ENCODE measurements around the gene S100A2. TPM values are rescaled to one million over a fixed set of nuclear protein-coding genes. Genes with fewer than 3 reads are reported as not detected.

S100A2 gene
- total and polyA plus RNA-seq, 2 donors (not counting 3 experiments of a cell fraction or from before 2014, with no cell fraction given) = 4.0 to 4.3 TPM

DNA sequence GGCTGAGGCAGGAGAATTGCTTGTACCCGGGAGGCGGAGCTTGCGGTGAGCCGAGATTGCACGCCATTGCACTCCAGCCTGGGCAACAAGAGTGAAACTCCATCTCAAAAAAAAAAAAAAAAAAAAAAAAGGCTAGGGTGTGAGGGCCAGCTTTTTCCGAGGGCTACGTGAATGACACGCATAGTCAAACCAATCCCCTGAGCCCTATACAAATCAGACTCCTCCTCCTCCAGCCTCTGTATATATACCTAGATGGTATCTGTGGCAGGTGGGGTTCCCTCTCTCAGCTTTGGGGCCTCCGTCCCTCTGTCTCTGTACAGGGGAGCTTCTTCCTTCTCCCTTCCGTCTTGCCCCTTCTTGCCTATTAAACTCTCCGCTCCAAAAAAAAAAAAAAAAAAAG, 40.5 kb upstream of the S100A2 start:
- POLR2A ChIA-PET = interaction anchor here (0.6 to 4.9 kb wide), 8 partner anchors 8 to 370 kb away, joined by 3 to 28 read pairs (median 7); partner anchors contain the start of genes CHTOP and S100A14
- Histone ChIP-seq H4K20me1 (replicated peaks; ENCODE audit: control insufficient read depth, extremely low read depth, insufficient read depth, low read length) (no peaks in the 10 kb centered on the region), H3K27me3 (ENCODE audit: control insufficient read depth in 2 of 2, insufficient read depth in 2 of 2, low read length in 2 of 2) (no peaks in the 10 kb centered on the region), H2AFZ (ENCODE audit: low read depth, low read length) (no peak overlapping the region), H3K4me3 (replicated peaks in 1 of 3; ENCODE audit: insufficient read depth in 1 of 3, low read depth in 1 of 3, low read length in 3 of 3) (no peak overlapping the region), H3K9me3 (replicated peaks; ENCODE audit: control insufficient read depth, insufficient read depth, low read length) (no peaks in the 10 kb centered on the region), H3K36me3 (ENCODE audit: control insufficient read depth in 2 of 2, extremely low read depth in 1 of 2, insufficient read depth in 2 of 2, low read length in 2 of 2) (peaks cover 13% of the 10 kb centered on the region in 2 experiments), H3K9me1 (replicated peaks; ENCODE audit: control insufficient read depth, extremely low read depth, insufficient read depth, low read length) (no peaks in the 10 kb centered on the region), H3K9ac (replicated peaks; ENCODE audit: extremely low read depth, insufficient read depth, low read length) (peak overlapping the region; percentile 9), H3K79me2 (ENCODE audit: control insufficient read depth, insufficient read depth, low read length) (peaks cover 27% of the 10 kb centered on the region), H3K4me1 (ENCODE audit: control insufficient read depth, extremely low read depth, insufficient read depth, low read length) (peaks cover 39% of the 10 kb centered on the region), H3K27ac (ENCODE audit: insufficient read depth, low read depth, low read length) (no peak overlapping the region), H3K4me2 (ENCODE audit: insufficient read depth, low read length) (no peak overlapping the region)
- CTCF ChIA-PET = interaction anchor here (2.2 to 7.7 kb wide), 3 partner anchors 21 to 34 kb away, joined by 13 to 54 read pairs (median 42); partner anchors contain the start of genes CHTOP, S100A1 and S100A13
- dilution Hi-C loops (cut with MboI; ENCODE audit: extremely low pct_ligation_motif_present, low sequenced_read_pairs) (no loop called here), intact Hi-C loops (cut with micrococcal nuclease) (no loop called here)
- TF ChIP-seq, protein P1, sequence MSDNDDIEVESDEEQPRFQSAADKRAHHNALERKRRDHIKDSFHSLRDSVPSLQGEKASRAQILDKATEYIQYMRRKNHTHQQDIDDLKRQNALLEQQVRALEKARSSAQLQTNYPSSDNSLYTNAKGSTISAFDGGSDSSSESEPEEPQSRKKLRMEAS (IDR thresholded peaks at IDR 0.05; ENCODE audit: insufficient read depth, insufficient read length) = no peak
- TF ChIP-seq POLR2A (IDR thresholded peaks at IDR 0.05; ENCODE audit: low read depth, low read length) = no peak
- TF ChIP-seq, protein P2, sequence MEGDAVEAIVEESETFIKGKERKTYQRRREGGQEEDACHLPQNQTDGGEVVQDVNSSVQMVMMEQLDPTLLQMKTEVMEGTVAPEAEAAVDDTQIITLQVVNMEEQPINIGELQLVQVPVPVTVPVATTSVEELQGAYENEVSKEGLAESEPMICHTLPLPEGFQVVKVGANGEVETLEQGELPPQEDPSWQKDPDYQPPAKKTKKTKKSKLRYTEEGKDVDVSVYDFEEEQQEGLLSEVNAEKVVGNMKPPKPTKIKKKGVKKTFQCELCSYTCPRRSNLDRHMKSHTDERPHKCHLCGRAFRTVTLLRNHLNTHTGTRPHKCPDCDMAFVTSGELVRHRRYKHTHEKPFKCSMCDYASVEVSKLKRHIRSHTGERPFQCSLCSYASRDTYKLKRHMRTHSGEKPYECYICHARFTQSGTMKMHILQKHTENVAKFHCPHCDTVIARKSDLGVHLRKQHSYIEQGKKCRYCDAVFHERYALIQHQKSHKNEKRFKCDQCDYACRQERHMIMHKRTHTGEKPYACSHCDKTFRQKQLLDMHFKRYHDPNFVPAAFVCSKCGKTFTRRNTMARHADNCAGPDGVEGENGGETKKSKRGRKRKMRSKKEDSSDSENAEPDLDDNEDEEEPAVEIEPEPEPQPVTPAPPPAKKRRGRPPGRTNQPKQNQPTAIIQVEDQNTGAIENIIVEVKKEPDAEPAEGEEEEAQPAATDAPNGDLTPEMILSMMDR (IDR thresholded peaks at IDR 0.05; ENCODE audit: extremely low read depth in 1 of 2, insufficient read depth in 1 of 2, low read depth in 1 of 2, low read length in 2 of 2) = no peak
- no peak for TF ChIP-seq JUN (IDR thresholded peaks at IDR 0.05; ENCODE audit: borderline replicate concordance, insufficient read depth, insufficient read length, low read depth)
- no peak for TF ChIP-seq EZH2 (IDR thresholded peaks at IDR 0.05; ENCODE audit: borderline replicate concordance, low read depth, low read length, severe bottlenecking)
- TF ChIP-seq MYC (IDR thresholded peaks at IDR 0.05; ENCODE audit: low read depth, low read length) = no peak
- no peak for TF ChIP-seq POLR2AphosphoS5 (IDR thresholded peaks at IDR 0.05; ENCODE audit: insufficient read depth, low read depth, low read length)
- no peak for TF ChIP-seq FOS (IDR thresholded peaks at IDR 0.05; ENCODE audit: borderline replicate concordance, insufficient read depth, low read length)
- TF ChIP-seq GATA2 (IDR thresholded peaks at IDR 0.05; ENCODE audit: insufficient read depth, insufficient read length, low read depth, low read length) = no peak
- no TSS peak for BruUV-seq (replicated peaks)
- FAIRE-seq (no peak), DNase-seq (ENCODE audit: low read depth, low spot score) (no peak)
